ENCODE results near the gene SLC1A2. TPM values are rescaled to one million over a fixed set of nuclear protein-coding genes. Genes with fewer than 3 reads are reported as not detected.

Gene SLC1A2
- total RNA-seq, 2 donors from 2014 or later: 0.10 to 0.13 TPM

GRCh38 chr11:35289821-35290220 is 129.5 kb downstream of the SLC1A2 start:
- no peaks in the 10 kb centered on the region for H3K4me1 ChIP-seq
- TF ChIP-seq CTCF (IDR thresholded peaks at IDR 0.05): no peak
- H3K27me3 ChIP-seq: no peaks in the 10 kb centered on the region
- no peaks in the 10 kb centered on the region for H3K36me3 ChIP-seq
- no peak overlapping the region for H3K9ac ChIP-seq (ENCODE audit: low read depth in 2 of 2, low read length in 2 of 2)
- H3K4me3 ChIP-seq: no peak overlapping the region
- no peak overlapping the region for H3K27ac ChIP-seq
- no peaks in the 10 kb centered on the region for H3K9me3 ChIP-seq
- no peak for DNase-seq
- intact Hi-C loops (cut with DNase I): no loop called here

GRCh38 chr11:35288817-35289541 is 130.4 kb downstream of the SLC1A2 start:
- no peak overlapping the region for H3K27ac ChIP-seq
- H3K27me3 ChIP-seq: no peaks in the 10 kb centered on the region
- H3K9me3 ChIP-seq: no peaks in the 10 kb centered on the region
- no peak overlapping the region for H3K9ac ChIP-seq (ENCODE audit: low read depth in 2 of 2, low read length in 2 of 2)
- H3K4me3 ChIP-seq: no peak overlapping the region
- H3K36me3 ChIP-seq: no peaks in the 10 kb centered on the region
- no peak for DNase-seq
- no peak for TF ChIP-seq CTCF (IDR thresholded peaks at IDR 0.05)
- intact Hi-C loops (cut with DNase I): no loop called here
- no peaks in the 10 kb centered on the region for H3K4me1 ChIP-seq

GRCh38 chr11:35288309-35288708 is 131.0 kb downstream of the SLC1A2 start:
- no peak for TF ChIP-seq CTCF (IDR thresholded peaks at IDR 0.05)
- Histone ChIP-seq H3K9me3 (no peaks in the 10 kb centered on the region), H3K9ac (ENCODE audit: low read depth in 2 of 2, low read length in 2 of 2) (no peak overlapping the region), H3K27ac (no peak overlapping the region), H3K36me3 (no peaks in the 10 kb centered on the region), H3K27me3 (no peaks in the 10 kb centered on the region), H3K4me1 (no peaks in the 10 kb centered on the region), H3K4me3 (no peak overlapping the region)
- intact Hi-C loops (cut with DNase I): no loop called here
- no peak for DNase-seq

- Histone ChIP-seq H3K36me3 (no peaks in the 10 kb centered on the region), H3K4me3 (no peak overlapping the region), H3K4me1 (no peaks in the 10 kb centered on the region), H3K9ac (ENCODE audit: low read depth in 2 of 2, low read length in 2 of 2) (no peak overlapping the region), H3K27me3 (no peaks in the 10 kb centered on the region), H3K9me3 (no peaks in the 10 kb centered on the region), H3K27ac (no peak overlapping the region)
- intact Hi-C loops (cut with DNase I): no loop called here
- no peak for DNase-seq
- no peak for TF ChIP-seq CTCF (IDR thresholded peaks at IDR 0.05)
These were observed 131.9 kb downstream of the SLC1A2 start for GRCh38 chr11:35287344-35287890.

DNA sequence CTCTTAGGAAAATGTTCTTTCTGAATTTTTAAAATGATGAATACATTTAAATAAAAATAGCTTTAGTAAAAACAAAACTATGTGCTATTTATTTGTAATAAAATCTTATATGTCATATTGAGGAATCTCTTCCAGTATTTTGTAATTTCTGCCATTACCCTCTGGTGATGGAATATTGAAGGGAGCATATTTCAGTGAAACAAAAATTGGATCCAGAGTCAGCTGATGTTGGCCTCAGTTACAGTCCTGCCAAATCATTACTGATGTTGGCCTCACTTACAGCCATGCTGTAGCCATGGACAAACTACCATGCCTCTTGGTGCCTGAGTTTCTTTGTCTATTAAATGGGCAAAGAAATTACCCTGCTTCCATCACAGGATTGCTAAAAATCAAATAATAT is 133.2 kb downstream of the SLC1A2 start:
- intact Hi-C loops (cut with DNase I): no loop called here
- Histone ChIP-seq H3K36me3 (no peaks in the 10 kb centered on the region), H3K9ac (ENCODE audit: low read depth in 2 of 2, low read length in 2 of 2) (no peak overlapping the region), H3K4me3 (no peak overlapping the region), H3K27ac (no peak overlapping the region), H3K9me3 (no peaks in the 10 kb centered on the region), H3K4me1 (no peaks in the 10 kb centered on the region), H3K27me3 (no peaks in the 10 kb centered on the region)
- no peak for DNase-seq
- no peak for TF ChIP-seq CTCF (IDR thresholded peaks at IDR 0.05)
